Skeletal muscle tissue (tissue), 5 donors: ENCODE data around the gene CRYGN. TPM values are rescaled to one million over a fixed set of nuclear protein-coding genes. Genes with fewer than 3 reads are reported as not detected.

Experiments used
- H3K27ac ChIP-seq: one replicate; pipeline ENCODE4 v1.7.0; 2013; ENCODE audit warnings: mild to moderate bottlenecking, low read depth, low read length, inconsistent platforms
- H3K27me3 ChIP-seq, 3 donors: one replicate each; pipeline ENCODE4 v1.7.0; 2013; ENCODE audit warnings: low read length in 3 of 3; ENCODE audit not compliant: control insufficient read depth in 3 of 3, insufficient read depth in 3 of 3
- H3K36me3 ChIP-seq, 3 donors: one replicate each; pipeline ENCODE4 v1.7.0; 2013; ENCODE audit warnings: low read length in 3 of 3; ENCODE audit not compliant: control insufficient read depth in 3 of 3, insufficient read depth in 3 of 3
- H3K4me1 ChIP-seq, 3 donors: one replicate each; pipeline ENCODE4 v1.7.0; 2013; ENCODE audit warnings: low read length in 3 of 3, mild to moderate bottlenecking in 3 of 3; ENCODE audit not compliant: control insufficient read depth in 3 of 3, insufficient read depth in 3 of 3
- H3K4me3 ChIP-seq, 3 donors: one replicate each; pipeline ENCODE4 v1.7.0; 2013; ENCODE audit warnings: low read length in 3 of 3
- H3K9ac ChIP-seq, 3 donors: one replicate each; pipeline ENCODE4 v1.7.0; 2013; ENCODE audit warnings: low read length in 3 of 3, mild to moderate bottlenecking in 3 of 3, moderate library complexity in 2 of 3, low read depth in 1 of 3
- H3K9me3 ChIP-seq, 3 donors: one replicate each; pipeline ENCODE4 v1.7.0; 2013; ENCODE audit warnings: low read length in 3 of 3; ENCODE audit not compliant: control insufficient read depth in 3 of 3
- small RNA-seq: library from RNA; depleted of rRNA; stranded (forward); fragments of <200 nt; gene quantifications from one replicate; pipeline ENCODE3, GENCODE V24; 2014
- total RNA-seq: library from RNA; depleted of rRNA; stranded (reverse); fragments of >200 nt; gene quantifications from one replicate; pipeline ENCODE4 v1.2.3, GENCODE V29; 2014
- donor health status: Osteomylitis.

Gene CRYGN
- total RNA-seq, 1 donor from 2014 or later, result not detected

DNA sequence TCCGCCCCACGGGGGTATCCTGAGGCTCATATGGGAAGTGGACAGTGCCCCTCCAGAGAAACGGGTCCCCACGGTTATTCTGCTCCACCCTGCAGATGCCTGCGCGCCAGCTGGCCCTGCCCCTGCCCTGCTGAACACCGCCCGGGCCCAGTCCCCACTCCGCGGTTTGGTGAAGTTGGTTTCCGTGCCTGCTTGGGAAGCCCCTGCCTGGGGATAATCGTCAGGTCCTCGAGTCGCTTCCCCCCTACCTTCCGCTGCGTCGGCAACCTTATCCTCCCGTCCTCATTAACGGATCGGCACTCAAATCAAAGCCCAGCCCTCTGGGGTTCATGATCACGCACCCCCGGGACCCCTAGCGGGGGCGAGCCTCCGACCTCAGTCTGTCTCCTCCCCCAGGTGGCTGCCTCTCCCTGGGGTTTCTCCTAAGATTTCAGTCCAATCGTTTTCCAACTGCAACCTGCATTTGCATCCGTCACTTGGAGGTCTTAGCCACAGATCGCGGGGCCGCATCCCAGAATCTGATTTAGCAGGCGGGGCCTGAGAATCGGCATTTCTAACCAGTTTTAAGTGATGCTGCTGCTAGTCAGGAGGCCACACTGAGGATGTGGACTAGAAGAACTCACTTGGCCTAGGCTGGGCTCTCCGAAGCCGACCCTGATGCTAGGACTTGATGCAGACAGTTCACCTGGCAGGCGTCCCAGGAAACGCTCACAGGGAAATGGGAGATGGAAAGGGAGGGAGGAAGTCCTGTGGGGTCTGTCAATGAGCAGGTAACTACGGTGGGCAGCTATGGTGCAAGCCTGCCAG, 57.7 kb downstream of the CRYGN start:
- no peaks in the 10 kb centered on the region for H3K9me3 ChIP-seq
- no peak overlapping the region for H3K27ac ChIP-seq
- peaks cover 9 to 23% (median 10%) of the 10 kb centered on the region in 3 donors for H3K4me1 ChIP-seq
- peaks cover 29 to 50% (median 46%) of the 10 kb centered on the region in 3 donors for H3K27me3 ChIP-seq
- peaks cover 7 to 14% (median 8%) of the 10 kb centered on the region in 3 donors for H3K36me3 ChIP-seq
- H3K4me3 ChIP-seq, result no peak overlapping the region
- no peak overlapping the region for H3K9ac ChIP-seq

DNA sequence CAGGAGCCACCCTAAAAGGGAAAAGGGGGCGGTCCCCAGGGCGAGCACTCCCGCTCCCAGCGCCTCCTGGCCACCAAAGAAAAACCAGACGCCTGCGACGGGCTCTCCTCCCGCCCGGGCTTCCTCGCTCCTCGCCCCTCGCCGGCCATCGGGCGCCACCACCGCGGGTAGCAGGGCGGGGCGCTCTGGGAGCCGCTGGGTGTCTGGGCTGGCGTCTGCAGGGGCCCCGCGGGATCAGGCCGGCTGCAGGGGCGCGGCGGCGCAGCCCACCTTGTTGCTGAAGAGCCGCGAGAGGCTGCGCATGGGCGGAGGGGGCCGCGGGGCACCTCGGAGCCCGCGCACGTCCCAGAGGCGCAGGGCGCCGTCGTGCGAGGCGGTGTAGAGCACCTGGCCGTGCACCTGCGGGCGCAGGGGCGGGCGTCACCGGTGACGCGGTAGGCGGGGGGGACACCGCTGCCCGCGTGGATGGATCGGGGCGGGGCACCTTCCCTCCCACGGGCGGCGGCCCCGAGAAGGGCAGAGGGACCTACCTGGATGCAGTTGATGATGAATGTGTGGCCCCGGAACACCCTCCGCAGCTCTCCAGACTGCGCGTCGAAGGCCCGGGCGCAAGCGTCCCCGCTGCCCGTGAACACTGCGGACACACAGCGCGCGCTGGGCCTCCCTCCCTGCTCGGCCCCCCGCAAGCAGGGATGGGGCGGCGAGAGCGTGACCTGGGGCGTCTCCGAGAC, 58.4 kb downstream of the CRYGN start:
- Histone ChIP-seq H3K4me1 (peaks cover 9 to 20% (median 10%) of the 10 kb centered on the region in 3 donors), H3K4me3 (no peak overlapping the region), H3K9ac (no peak overlapping the region), H3K9me3 (no peaks in the 10 kb centered on the region), H3K27me3 (peaks cover 29 to 47% (median 42%) of the 10 kb centered on the region in 3 donors), H3K27ac (no peak overlapping the region), H3K36me3 (peaks cover 12 to 21% (median 14%) of the 10 kb centered on the region in 3 donors)

DNA sequence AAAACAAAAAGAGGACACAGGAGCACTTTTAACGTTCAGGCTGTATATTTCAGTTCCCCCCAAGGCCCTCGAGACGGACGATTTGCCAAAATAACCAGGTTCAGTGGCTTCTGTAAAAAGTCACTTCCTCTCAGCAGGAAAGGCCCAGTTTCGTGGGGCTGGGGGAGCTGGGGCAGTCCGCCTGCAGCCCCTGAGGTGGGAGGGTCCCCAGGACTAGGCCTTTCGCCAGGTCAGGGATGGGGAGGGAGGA, 58.9 kb downstream of the CRYGN start:
- Histone ChIP-seq H3K4me1 (peaks cover 8 to 18% (median 9%) of the 10 kb centered on the region in 3 donors), H3K9me3 (no peaks in the 10 kb centered on the region), H3K36me3 (peaks cover 16 to 26% (median 19%) of the 10 kb centered on the region in 3 donors), H3K9ac (no peak overlapping the region), H3K4me3 (no peak overlapping the region), H3K27ac (no peak overlapping the region), H3K27me3 (peaks cover 29 to 42% (median 42%) of the 10 kb centered on the region in 3 donors)

DNA sequence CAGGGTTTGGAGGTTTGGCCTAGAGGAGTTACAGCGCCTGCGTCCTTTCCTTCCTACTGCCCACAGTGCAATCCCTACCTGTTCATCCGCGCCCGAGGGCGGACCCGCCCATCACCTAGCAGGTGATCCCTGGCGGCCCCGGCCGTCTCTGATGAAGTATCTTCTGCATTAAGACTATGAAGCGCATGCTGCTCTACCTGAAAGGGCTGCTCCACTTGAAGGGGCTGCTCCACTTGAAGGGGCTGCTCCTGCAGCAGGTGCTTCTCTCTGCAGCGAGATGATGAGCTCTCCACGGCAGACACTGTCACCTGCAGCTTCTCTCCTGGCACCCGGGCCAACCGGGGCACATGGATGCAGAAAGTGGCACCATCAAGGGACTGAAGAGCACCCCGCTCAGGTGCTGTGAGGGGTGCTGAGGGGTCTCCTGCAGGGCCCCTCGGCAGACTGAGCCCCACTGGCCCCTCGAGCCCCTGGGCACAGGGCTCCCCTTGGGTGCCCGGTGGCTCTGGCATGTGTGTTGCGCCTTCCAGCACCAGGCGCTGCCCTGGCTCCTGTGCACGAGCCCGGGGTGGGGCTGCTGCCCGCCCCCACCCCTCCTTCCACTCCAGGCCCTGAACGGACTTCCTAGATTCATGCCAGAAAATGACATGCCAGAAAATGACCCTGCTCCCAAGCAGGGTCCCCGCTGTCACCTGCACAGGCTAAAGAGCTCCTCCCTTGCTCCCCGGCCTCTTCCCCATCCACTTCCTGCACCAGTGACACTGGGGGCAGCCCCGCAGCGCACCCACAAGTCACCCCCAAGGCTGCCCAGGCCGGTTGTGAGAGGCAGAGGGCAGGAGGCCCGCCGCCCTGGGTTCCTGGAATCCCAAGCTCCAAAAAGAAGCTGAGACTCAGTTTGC, 59.5 kb downstream of the CRYGN start:
- H3K27me3 ChIP-seq, result peaks cover 24 to 40% (median 37%) of the 10 kb centered on the region in 3 donors
- no peak overlapping the region for H3K4me3 ChIP-seq
- H3K4me1 ChIP-seq, result peaks cover 8 to 15% (median 9%) of the 10 kb centered on the region in 3 donors
- no peaks in the 10 kb centered on the region for H3K9me3 ChIP-seq
- no peak overlapping the region for H3K27ac ChIP-seq
- no peak overlapping the region for H3K9ac ChIP-seq
- H3K36me3 ChIP-seq, result peaks cover 20 to 32% (median 24%) of the 10 kb centered on the region in 3 donors

DNA sequence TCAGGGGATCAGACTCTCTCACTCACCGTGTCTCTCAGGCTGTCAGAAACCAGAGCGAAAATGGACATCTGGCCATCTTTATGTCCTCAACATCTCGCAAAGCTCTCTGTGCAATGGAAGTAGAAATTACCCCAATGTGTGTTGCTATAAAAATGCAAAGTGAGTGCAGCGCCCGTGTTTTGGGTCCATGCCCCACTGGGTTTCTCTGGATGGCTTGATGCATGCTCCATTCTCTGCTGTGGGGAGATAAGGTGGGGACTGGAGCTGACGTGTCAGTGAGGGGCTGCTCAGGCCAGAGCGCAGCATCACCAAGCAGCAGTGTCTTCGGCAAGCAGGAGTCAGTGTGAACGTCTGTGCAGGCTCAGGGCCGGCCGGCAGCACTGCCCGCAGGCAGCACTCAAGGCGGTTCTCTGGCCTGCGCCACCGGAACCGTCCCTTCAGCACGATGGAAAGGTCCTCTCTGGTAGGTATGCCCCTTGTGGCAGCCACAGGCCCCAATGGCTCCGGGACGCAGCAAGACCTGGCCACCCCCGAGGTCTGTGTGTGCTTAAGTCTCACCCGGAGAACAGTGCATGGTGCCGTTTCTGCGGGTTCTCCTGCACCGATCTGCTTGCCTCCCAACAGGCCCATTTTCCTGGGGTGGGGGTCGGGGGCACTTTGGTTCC, 60.3 kb downstream of the CRYGN start:
- no peak overlapping the region for H3K4me3 ChIP-seq
- H3K27me3 ChIP-seq, result peaks cover 21 to 32% (median 29%) of the 10 kb centered on the region in 3 donors
- peaks cover 7 to 10% (median 8%) of the 10 kb centered on the region in 3 donors for H3K4me1 ChIP-seq
- no peaks in the 10 kb centered on the region for H3K9me3 ChIP-seq
- peaks cover 21 to 36% (median 28%) of the 10 kb centered on the region in 3 donors for H3K36me3 ChIP-seq
- H3K9ac ChIP-seq, result no peak overlapping the region
- H3K27ac ChIP-seq, result no peak overlapping the region

DNA sequence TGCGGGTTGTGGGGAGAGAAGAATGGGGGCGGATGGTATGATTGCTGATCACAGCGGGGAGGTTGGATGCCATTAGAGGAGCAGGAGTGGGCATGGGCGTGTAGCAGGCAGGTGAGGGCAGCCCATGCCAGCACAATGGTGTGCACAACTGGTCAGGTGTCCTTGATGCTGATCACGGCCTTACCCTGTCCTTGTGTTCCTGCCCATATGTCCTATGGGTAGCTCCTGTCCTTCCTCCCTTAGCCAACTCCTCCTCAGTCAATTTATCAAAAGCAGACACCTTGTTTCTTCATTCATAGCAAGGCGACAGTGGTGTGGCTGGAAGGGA, 60.8 kb downstream of the CRYGN start:
- Histone ChIP-seq H3K27ac (no peak overlapping the region), H3K9ac (no peak overlapping the region), H3K4me1 (peaks cover 7 to 10% (median 8%) of the 10 kb centered on the region in 3 donors), H3K4me3 (no peak overlapping the region), H3K27me3 (peaks cover 16 to 28% (median 25%) of the 10 kb centered on the region in 3 donors), H3K36me3 (peaks cover 26 to 40% (median 33%) of the 10 kb centered on the region in 3 donors), H3K9me3 (no peaks in the 10 kb centered on the region)

Small RNA genes within 50 kb of the gene (small RNA-seq; reads per million reads assigned to genes)
- gene MIR3907 (not detected), gene RN7SL76P (not detected)

Other genes with a start within 250 kb of the CRYGN start
- gene H2BK1, start 229.7 kb downstream of the CRYGN start, total RNA-seq, result not detected
- gene ABCF2, start 212.9 kb downstream of the CRYGN start, total RNA-seq, result 20.9 TPM
- 16.2 TPM for gene CHPF2, start 207.7 kb downstream of the CRYGN start, total RNA-seq
- gene SMARCD3, start 191.4 kb downstream of the CRYGN start, total RNA-seq, result 101 TPM
- gene NUB1, start 98.3 kb downstream of the CRYGN start, total RNA-seq, result 20.9 TPM
- gene WDR86, start 30.1 kb downstream of the CRYGN start, total RNA-seq, result 4.7 TPM
- gene RHEB, start 79.8 kb upstream of the CRYGN start, total RNA-seq, result 73.6 TPM